Upper lobe of left lung (tissue), 6 donors: ENCODE results near the gene COX6A1. TPM values are rescaled to one million over a fixed set of nuclear protein-coding genes. Genes with fewer than 3 reads are reported as not detected.

Experiments used
- ATAC-seq, 2 donors: fragments of 200-7000 bp; cut with Tn5 transposase; one replicate each; pipeline ENCODE4 v1.9.1; 2022; ENCODE audit warnings: mild to moderate bottlenecking in 2 of 2, moderate library complexity in 2 of 2; ENCODE audit not compliant: low FRiP score in 2 of 2
- DNase-seq, 2 donors: peaks; one replicate each; pipeline ENCODE4 v3.0.0-alpha.2; 2019 to 2020
- H3K27ac ChIP-seq, 4 donors: fragments of 200-600 bp; sonication (generic); one replicate each; pipeline ENCODE4 v1.5.1; 2016 to 2019
- H3K27me3 ChIP-seq, 4 donors: fragments of 200-600 bp; sonication (generic); one replicate each; pipeline ENCODE4 v1.5.1; 2017 to 2019
- H3K36me3 ChIP-seq, 4 donors: fragments of 200-600 bp; sonication (generic); one replicate each; pipeline ENCODE4 v1.5.1; 2016 to 2019
- H3K4me1 ChIP-seq, 4 donors: fragments of 200-600 bp; sonication (generic); one replicate each; pipeline ENCODE4 v1.5.1; 2018 to 2019
- H3K4me3 ChIP-seq, 4 donors: fragments of 200-600 bp; sonication (generic); one replicate each; pipeline ENCODE4 v1.5.1; 2017 to 2019; ENCODE audit warnings: mild to moderate bottlenecking in 2 of 4, moderate library complexity in 1 of 4
- H3K9me3 ChIP-seq, 4 donors: fragments of 200-600 bp; sonication (generic); one replicate each; pipeline ENCODE4 v1.5.1; 2018 to 2019
- CTCF ChIP-seq, 6 experiments: fragments of 450-650 bp in 4 of 6; fragments of 200-600 bp in 2 of 6; sonication (generic) in 2 of 6; IDR thresholded peaks; one replicate each; pipeline ENCODE4 v1.5.1; 2016 to 2019; ENCODE audit warnings: antibody characterized with exemption in 6 of 6
- EP300 ChIP-seq, 4 donors: sonication (generic); formaldehyde crosslinking; IDR thresholded peaks; one replicate each; pipeline ENCODE4 v1.5.1; 2017; ENCODE audit warnings: antibody characterized with exemption in 4 of 4, control low read depth in 2 of 4
- POLR2A ChIP-seq, 4 donors: fragments of 450-650 bp; IDR thresholded peaks; one replicate each; pipeline ENCODE4 v1.5.1; 2016 to 2017; ENCODE audit warnings: antibody characterized with exemption in 4 of 4, mild to moderate bottlenecking in 2 of 4
- POLR2AphosphoS5 ChIP-seq, 2 donors: sonication (generic); formaldehyde crosslinking; IDR thresholded peaks; one replicate each; pipeline ENCODE4 v1.5.1; 2017; ENCODE audit warnings: antibody characterized with exemption in 2 of 2
- WGBS, 2 donors: methylation state at CpG; one replicate each; pipeline ENCODE4 v1.1.5; 2017 to 2018; 5-methylcytosine and 5-hydroxymethylcytosine counted together
- total RNA-seq, 6 donors: library from RNA; depleted of rRNA in 4 of 6; stranded (reverse); fragments of >200 nt in 4 of 6; gene quantifications; one replicate each; pipeline versions ENCODE4 v1.1.0 to v1.2.1, GENCODE V29; 2016 to 2021
- donor health status: DM: no; HTN: no; CAD: no; lungs with moderate emphysema.
- donor health status: DM: no; HTN: yes; CAD: no; lungs with severe emphysema.

COX6A1 gene
- total RNA-seq, 6 donors from 2014 or later: 131 to 733 (median 324) TPM

GRCh38 chr12:120470150-120470784 is 32.4 kb downstream of the COX6A1 start:
- Histone ChIP-seq H3K27me3 (no peaks in the 10 kb centered on the region), H3K36me3 (peaks cover 1 to 23% (median 9%) of the 10 kb centered on the region in 4 donors), H3K9me3 (no peaks in the 10 kb centered on the region), H3K4me1 (peaks cover 24 to 38% (median 30%) of the 10 kb centered on the region in 4 donors), H3K27ac (peak overlapping the region; percentile 93 to 98 (median 95)), H3K4me3 (peak overlapping the region; percentile 64 to 93 (median 80))
- DNase-seq: peak in 1 of 2 donors; percentile 63
- TF ChIP-seq POLR2A (IDR thresholded peaks at IDR 0.05): no peak
- TF ChIP-seq CTCF (IDR thresholded peaks at IDR 0.05): no peak
- no peak for TF ChIP-seq EP300 (IDR thresholded peaks at IDR 0.05)
- no peak for TF ChIP-seq POLR2AphosphoS5 (IDR thresholded peaks at IDR 0.05)
- WGBS, 2 donors: 73 to 76% methylated on average over 23 to 26 of the region's 26 CpGs
- ATAC-seq: peak; percentile 19 to 30

- ATAC-seq (no peak), DNase-seq (no peak)
- H3K36me3 ChIP-seq: peaks cover 0 to under 1% (median 0%) of the 10 kb centered on the region in 4 donors
- TF ChIP-seq POLR2AphosphoS5 (IDR thresholded peaks at IDR 0.05): no peak
- no peak for TF ChIP-seq CTCF (IDR thresholded peaks at IDR 0.05)
- no peak for TF ChIP-seq EP300 (IDR thresholded peaks at IDR 0.05)
- TF ChIP-seq POLR2A (IDR thresholded peaks at IDR 0.05): no peak
- no peak overlapping the region for H3K4me3 ChIP-seq
- no peaks in the 10 kb centered on the region for H3K9me3 ChIP-seq
- no peaks in the 10 kb centered on the region for H3K27me3 ChIP-seq
- no peak overlapping the region for H3K27ac ChIP-seq
- peaks cover 10 to 20% (median 18%) of the 10 kb centered on the region in 4 donors for H3K4me1 ChIP-seq
Measured at GRCh38 chr12:120472521-120472920, 34.6 kb downstream of the COX6A1 start.

GRCh38 chr12:120473807-120474615 is 36.1 kb downstream of the COX6A1 start:
- H3K9me3 ChIP-seq: no peaks in the 10 kb centered on the region
- no peaks in the 10 kb centered on the region for H3K36me3 ChIP-seq
- H3K27me3 ChIP-seq: no peaks in the 10 kb centered on the region
- ATAC-seq (no peak), DNase-seq (no peak)
- H3K4me3 ChIP-seq: no peak overlapping the region
- TF ChIP-seq POLR2A (IDR thresholded peaks at IDR 0.05) (no peak), EP300 (IDR thresholded peaks at IDR 0.05) (no peak), CTCF (IDR thresholded peaks at IDR 0.05) (no peak), POLR2AphosphoS5 (IDR thresholded peaks at IDR 0.05) (no peak)
- 75 to 77% methylated on average over 6 of the region's 6 CpGs for WGBS, 2 donors
- no peak overlapping the region for H3K27ac ChIP-seq
- peaks cover 8 to 11% (median 10%) of the 10 kb centered on the region in 4 donors for H3K4me1 ChIP-seq

- ATAC-seq (peak in 1 of 2 donors; percentile 42), DNase-seq (no peak)
- no peak overlapping the region for H3K27ac ChIP-seq
Measured at GRCh38 chr12:120474616-120474960, 36.7 kb downstream of the COX6A1 start.

More at GRCh38 chr12:120474616-120474960, 36.7 kb downstream of the COX6A1 start:
- no peaks in the 10 kb centered on the region for H3K36me3 ChIP-seq
- no peaks in the 10 kb centered on the region for H3K27me3 ChIP-seq
- 5 to 36% methylated on average over 2 of the region's 2 CpGs for WGBS, 2 donors
- no peak overlapping the region for H3K4me3 ChIP-seq
- H3K9me3 ChIP-seq: no peaks in the 10 kb centered on the region
- peaks cover 8 to 11% (median 10%) of the 10 kb centered on the region in 4 donors for H3K4me1 ChIP-seq
- TF ChIP-seq CTCF (IDR thresholded peaks at IDR 0.05): no peak
- no peak for TF ChIP-seq POLR2AphosphoS5 (IDR thresholded peaks at IDR 0.05)
- no peak for TF ChIP-seq EP300 (IDR thresholded peaks at IDR 0.05)
- TF ChIP-seq POLR2A (IDR thresholded peaks at IDR 0.05): no peak
